ENCODE results near the gene HOXC9.

Gene HOXC9

GRCh38 chr12:54019091-54019811 is 19.3 kb downstream of the HOXC9 start:
- Histone ChIP-seq H3K4me2 (ENCODE audit: low read length) (no peak overlapping the region), H3K27ac (ENCODE audit: low read depth, low read length, poor library complexity, severe bottlenecking) (no peak overlapping the region), H3K79me2 (ENCODE audit: insufficient read depth, low read length) (no peaks in the 10 kb centered on the region)

GRCh38 chr12:54019924-54020590 is 20.1 kb downstream of the HOXC9 start:
- Histone ChIP-seq H3K9ac (ENCODE audit: low read length) (no peak overlapping the region), H3K27me3 (ENCODE audit: insufficient read depth, low read length) (peaks cover 6% of the 10 kb centered on the region; the same call in 1 of the 2 replicates), H4K20me1 (ENCODE audit: insufficient read depth, low read length) (no peaks in the 10 kb centered on the region), H2AFZ (ENCODE audit: low read length) (no peak overlapping the region), H3K4me1 (ENCODE audit: insufficient read depth, low read length, severe bottlenecking) (peaks cover 22% of the 10 kb centered on the region), H3K36me3 (ENCODE audit: insufficient read depth, low read length) (no peaks in the 10 kb centered on the region), H3K4me3 (ENCODE audit: low read depth, low read length, poor library complexity, severe bottlenecking) (no peak overlapping the region), H3K27ac (ENCODE audit: low read depth, low read length, poor library complexity, severe bottlenecking) (no peak overlapping the region), H3K9me2 (ENCODE audit: low read depth, low read length) (no peaks in the 10 kb centered on the region), H3K4me2 (ENCODE audit: low read length) (no peak overlapping the region), H3F3A (ENCODE audit: insufficient read depth, low read length) (no peaks in the 10 kb centered on the region), H3K79me2 (ENCODE audit: insufficient read depth, low read length) (no peaks in the 10 kb centered on the region), H3K9me3 (ENCODE audit: low read length) (no peaks in the 10 kb centered on the region)
- TF ChIP-seq CTCF (IDR thresholded peaks at IDR 0.05; ENCODE audit: low read length) = no peak
- no peak for TF ChIP-seq EZH2 (IDR thresholded peaks at IDR 0.05; ENCODE audit: borderline replicate concordance, low read length)

More at GRCh38 chr12:54019091-54019811, 19.3 kb downstream of the HOXC9 start:
- no peak for TF ChIP-seq EZH2 (IDR thresholded peaks at IDR 0.05; ENCODE audit: borderline replicate concordance, low read length)
- TF ChIP-seq CTCF (IDR thresholded peaks at IDR 0.05; ENCODE audit: low read length) = no peak
- no peaks in the 10 kb centered on the region for H4K20me1 ChIP-seq (ENCODE audit: insufficient read depth, low read length)
- H3K9ac ChIP-seq (ENCODE audit: low read length) = no peak overlapping the region
- H3K36me3 ChIP-seq (ENCODE audit: insufficient read depth, low read length) = no peaks in the 10 kb centered on the region
- H3F3A ChIP-seq (ENCODE audit: insufficient read depth, low read length) = no peaks in the 10 kb centered on the region
- no peaks in the 10 kb centered on the region for H3K9me2 ChIP-seq (ENCODE audit: low read depth, low read length)
- no peak overlapping the region for H2AFZ ChIP-seq (ENCODE audit: low read length)
- H3K4me3 ChIP-seq (ENCODE audit: low read depth, low read length, poor library complexity, severe bottlenecking) = no peak overlapping the region
- no peaks in the 10 kb centered on the region for H3K9me3 ChIP-seq (ENCODE audit: low read length)
- H3K27me3 ChIP-seq (ENCODE audit: insufficient read depth, low read length) = peaks cover 6% of the 10 kb centered on the region; the same call in 1 of the 2 replicates
- peaks cover 22% of the 10 kb centered on the region for H3K4me1 ChIP-seq (ENCODE audit: insufficient read depth, low read length, severe bottlenecking)

DNA sequence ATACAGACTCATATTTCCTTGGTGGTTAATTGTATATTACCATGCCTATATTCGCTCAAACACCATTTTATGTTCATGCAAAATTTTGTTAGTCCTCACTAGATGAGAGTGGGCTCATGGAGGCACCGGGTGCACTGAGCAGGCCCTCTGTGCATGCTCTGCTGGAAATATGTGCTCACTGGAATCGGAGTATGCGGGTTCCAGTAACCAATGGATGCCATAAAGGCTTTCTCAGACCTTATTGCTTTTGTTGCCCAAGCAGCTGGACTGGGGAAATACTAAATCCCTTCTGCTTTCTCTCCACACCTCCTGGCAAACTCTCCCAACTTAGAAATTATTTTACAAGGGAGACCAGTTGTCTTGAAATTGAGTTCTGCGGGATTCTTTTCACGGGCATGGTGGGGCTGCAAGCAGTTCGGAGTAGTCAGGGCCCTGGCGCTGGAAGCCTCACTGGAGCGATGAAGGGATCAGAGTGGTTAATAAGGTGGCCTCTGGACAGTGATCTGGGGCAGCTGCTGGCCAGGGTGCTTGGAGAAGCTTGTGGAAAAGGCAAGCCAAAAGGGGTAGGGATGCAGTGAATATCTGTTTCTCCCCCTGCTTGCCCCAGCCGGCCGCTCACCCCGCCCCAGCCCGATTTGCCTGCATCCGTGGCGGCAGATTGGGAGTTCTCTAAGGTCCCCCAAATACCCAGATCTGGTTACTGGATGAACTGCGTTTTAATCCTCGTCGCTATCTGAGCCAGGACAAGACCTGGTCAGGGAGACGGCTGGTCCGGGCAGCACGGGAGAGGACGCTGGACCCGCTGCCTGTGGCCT is 20.8 kb downstream of the HOXC9 start:
- no peak overlapping the region for H3K4me2 ChIP-seq (ENCODE audit: low read length)
- H3K9ac ChIP-seq (ENCODE audit: low read length) = no peak overlapping the region
- no peak overlapping the region for H3K4me3 ChIP-seq (ENCODE audit: low read depth, low read length, poor library complexity, severe bottlenecking)
- H3F3A ChIP-seq (ENCODE audit: insufficient read depth, low read length) = no peaks in the 10 kb centered on the region
- H3K79me2 ChIP-seq (ENCODE audit: insufficient read depth, low read length) = no peaks in the 10 kb centered on the region
- no peak overlapping the region for H2AFZ ChIP-seq (ENCODE audit: low read length)
- no peaks in the 10 kb centered on the region for H3K36me3 ChIP-seq (ENCODE audit: insufficient read depth, low read length)
- H3K27ac ChIP-seq (ENCODE audit: low read depth, low read length, poor library complexity, severe bottlenecking) = no peak overlapping the region
- no peaks in the 10 kb centered on the region for H3K9me2 ChIP-seq (ENCODE audit: low read depth, low read length)
- no peaks in the 10 kb centered on the region for H3K9me3 ChIP-seq (ENCODE audit: low read length)
- H3K4me1 ChIP-seq (ENCODE audit: insufficient read depth, low read length, severe bottlenecking) = peaks cover 22% of the 10 kb centered on the region
- TF ChIP-seq CTCF (IDR thresholded peaks at IDR 0.05; ENCODE audit: low read length) (no peak), EZH2 (IDR thresholded peaks at IDR 0.05; ENCODE audit: borderline replicate concordance, low read length) (no peak)
- H4K20me1 ChIP-seq (ENCODE audit: insufficient read depth, low read length) = no peaks in the 10 kb centered on the region
- H3K27me3 ChIP-seq (ENCODE audit: insufficient read depth, low read length) = peaks cover 6% of the 10 kb centered on the region; the same call in 1 of the 2 replicates

All from OCI-LY1 (cell line).